ENCODE results near the gene CYP2D6. TPM values are rescaled to one million over a fixed set of nuclear protein-coding genes. Genes with fewer than 3 reads are reported as not detected.
"Not testable (repeated sequence)": the region's sequence is repeated elsewhere in the genome, so short reads cannot be mapped to it uniquely, and the experiment has no call there.

CYP2D6 gene
- polyA plus RNA-seq, 4 donors = 1.8 to 15.9 (median 3.7) TPM

- no peak for DNase-seq (ENCODE audit: low read depth in 4 of 4, low spot score in 3 of 4)
Measured at GRCh38 chr22:42138122-42138770, 7.6 kb upstream of the CYP2D6 start.

- DNase-seq (ENCODE audit: low read depth in 4 of 4, low spot score in 3 of 4) = not testable (repeated sequence)
Measured at GRCh38 chr22:42135688-42136087, 5.1 kb upstream of the CYP2D6 start.

- DNase-seq (ENCODE audit: low read depth in 4 of 4, low spot score in 3 of 4) = no peak
Measured at GRCh38 chr22:42134100-42135020, 3.8 kb upstream of the CYP2D6 start.

DNA sequence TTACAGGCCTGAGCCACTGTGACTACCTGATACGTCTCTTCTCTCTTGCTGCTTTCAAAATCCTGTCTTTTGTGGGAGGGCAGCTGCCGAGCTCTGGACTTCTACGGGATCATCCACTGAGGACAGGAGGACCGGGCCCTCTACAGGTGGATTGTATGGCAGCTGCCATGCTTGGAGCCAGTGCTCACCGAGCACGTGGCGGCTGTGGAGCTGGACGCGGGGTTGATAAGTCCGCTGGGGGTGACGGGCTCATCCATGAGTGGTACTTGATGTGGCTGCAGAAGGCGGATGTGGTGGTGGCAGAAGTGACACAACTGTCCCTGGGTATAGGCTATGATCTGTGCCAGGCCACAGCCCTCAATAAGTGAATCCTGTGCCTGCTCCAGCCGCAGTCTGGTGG, 1.8 kb upstream of the CYP2D6 start:
- no peak for DNase-seq (ENCODE audit: low read depth in 4 of 4, low spot score in 3 of 4)

GRCh38 chr22:42131562-42131961, 952 bp upstream of the CYP2D6 start:
- no peak for DNase-seq (ENCODE audit: low read depth in 4 of 4, low spot score in 3 of 4)

DNA sequence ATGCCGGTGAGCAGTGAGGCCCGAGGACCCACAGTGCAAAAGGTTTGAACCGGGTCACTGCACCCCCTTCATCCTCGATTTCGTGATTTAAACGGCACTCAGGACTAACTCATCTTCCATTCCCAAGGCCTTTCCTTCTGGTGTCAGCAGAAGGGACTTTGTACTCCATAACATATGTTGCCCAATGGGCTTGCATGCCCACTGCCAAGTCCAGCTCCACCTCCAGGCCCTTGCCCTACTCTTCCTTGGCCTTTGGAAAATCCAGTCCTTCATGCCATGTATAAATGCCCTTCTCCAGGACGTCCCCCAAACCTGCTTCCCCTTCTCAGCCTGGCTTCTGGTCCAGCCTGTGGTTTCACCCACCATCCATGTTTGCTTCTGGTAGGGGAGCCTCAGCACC, 428 bp downstream of the CYP2D6 start:
- not testable (repeated sequence) for DNase-seq (ENCODE audit: low read depth in 4 of 4, low spot score in 3 of 4)

DNA sequence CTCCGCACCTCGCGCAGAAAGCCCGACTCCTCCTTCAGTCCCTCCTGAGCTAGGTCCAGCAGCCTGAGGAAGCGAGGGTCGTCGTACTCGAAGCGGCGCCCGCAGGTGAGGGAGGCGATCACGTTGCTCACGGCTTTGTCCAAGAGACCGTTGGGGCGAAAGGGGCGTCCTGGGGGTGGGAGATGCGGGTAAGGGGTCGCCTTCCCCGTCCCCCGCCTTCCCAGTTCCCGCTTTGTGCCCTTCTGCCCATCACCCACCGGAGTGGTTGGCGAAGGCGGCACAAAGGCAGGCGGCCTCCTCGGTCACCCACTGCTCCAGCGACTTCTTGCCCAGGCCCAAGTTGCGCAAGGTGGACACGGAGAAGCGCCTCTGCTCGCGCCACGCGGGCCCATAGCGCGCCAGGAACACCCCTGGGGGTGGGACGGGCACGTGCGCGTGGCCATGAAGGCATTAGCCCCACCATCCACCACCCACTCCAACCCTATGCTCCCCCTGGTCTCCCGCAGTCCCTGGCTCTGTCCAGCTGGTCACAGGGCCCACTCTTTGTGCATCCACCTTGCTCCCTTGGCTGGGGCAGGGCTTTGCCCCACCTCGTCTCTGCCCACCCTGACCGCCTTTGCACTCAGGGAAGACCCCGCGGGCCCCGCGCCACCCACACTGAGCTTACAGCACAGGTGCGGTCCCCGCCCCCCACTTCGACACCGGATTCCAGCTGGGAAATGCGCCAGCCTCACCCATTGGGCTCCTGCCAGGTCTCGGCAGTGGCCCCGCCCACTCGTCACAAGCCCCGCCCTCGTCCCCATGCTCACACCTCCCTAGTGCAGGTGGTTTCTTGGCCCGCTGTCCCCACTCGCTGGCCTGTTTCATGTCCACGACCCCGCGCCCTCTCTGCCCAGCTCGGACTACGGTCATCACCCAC, 1.6 kb downstream of the CYP2D6 start:
- not testable (repeated sequence) for DNase-seq (ENCODE audit: low read depth in 4 of 4, low spot score in 3 of 4)

DNA sequence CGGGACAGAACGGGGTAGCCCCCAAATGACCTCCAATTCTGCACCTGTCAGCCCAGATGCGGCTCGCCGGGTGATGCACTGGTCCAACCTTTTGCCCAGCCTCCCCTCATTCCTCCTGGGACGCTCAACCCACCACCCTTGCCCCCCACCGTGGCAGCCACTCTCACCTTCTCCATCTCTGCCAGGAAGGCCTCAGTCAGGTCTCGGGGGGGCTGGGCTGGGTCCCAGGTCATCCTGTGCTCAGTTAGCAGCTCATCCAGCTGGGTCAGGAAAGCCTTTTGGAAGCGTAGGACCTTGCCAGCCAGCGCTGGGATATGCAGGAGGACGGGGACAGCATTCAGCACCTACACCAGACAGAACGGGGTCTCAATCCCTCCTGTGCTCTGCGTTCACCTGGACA, 2.6 kb downstream of the CYP2D6 start:
- not testable (repeated sequence) for DNase-seq (ENCODE audit: low read depth in 4 of 4, low spot score in 3 of 4)

- DNase-seq (ENCODE audit: low read depth in 4 of 4, low spot score in 3 of 4) = no peak
Measured at GRCh38 chr22:42127606-42128005, 3.0 kb downstream of the CYP2D6 start.

DNA sequence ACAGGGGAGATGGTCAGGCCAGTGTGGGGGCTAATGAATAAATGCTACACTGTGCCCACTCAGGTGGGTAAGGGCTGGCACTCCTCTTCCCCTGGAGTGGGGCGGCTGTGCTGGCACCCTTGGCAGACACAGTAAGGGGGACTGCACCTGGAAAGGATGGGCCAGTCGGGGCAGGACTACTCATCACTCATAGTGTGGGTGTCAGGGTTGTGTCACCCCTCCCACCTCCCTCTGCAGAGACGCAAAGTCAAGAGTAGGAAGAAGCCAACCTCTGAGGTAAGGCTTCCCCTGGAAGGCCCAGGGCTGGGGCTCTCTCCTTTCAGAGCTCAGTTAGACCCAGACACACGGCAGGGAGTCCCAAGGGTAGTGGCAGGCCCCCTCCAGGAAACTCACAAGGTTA, 7.1 kb downstream of the CYP2D6 start:
- not testable (repeated sequence) for DNase-seq (ENCODE audit: low read depth in 4 of 4, low spot score in 3 of 4)

- not testable (repeated sequence) for DNase-seq (ENCODE audit: low read depth in 4 of 4, low spot score in 3 of 4)
Measured at GRCh38 chr22:42120231-42121021, 10.2 kb downstream of the CYP2D6 start.

DNA sequence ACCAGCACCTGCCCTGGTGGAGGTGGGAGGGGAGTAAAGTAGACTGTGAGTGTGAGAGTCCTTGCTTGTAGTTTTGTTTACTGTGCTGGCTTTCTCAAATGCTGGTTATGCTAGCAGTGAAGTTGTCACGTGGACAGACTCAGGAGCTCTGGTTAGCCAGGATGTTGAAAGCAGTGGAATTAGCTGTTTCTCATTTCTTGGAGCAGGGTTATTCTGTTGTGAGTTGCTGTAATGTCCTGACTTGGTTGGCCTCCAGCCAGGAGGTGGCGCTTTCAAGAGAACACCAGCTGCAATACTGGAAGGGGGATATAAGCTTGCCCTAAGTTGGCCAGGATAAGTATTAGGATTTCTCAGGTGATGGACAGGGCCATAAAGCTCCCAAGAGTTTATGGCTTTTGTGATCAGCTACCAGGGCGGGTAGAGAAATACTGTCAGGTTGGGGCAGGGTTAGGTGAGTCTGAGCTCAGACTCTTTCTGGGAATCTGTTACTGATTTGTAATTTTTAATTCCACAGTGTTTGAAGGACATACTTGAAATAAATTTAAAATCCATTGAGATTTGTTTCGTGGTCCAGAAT, 13.7 kb downstream of the CYP2D6 start:
- DNase-seq (ENCODE audit: low read depth in 4 of 4, low spot score in 3 of 4) = no peak

DNA sequence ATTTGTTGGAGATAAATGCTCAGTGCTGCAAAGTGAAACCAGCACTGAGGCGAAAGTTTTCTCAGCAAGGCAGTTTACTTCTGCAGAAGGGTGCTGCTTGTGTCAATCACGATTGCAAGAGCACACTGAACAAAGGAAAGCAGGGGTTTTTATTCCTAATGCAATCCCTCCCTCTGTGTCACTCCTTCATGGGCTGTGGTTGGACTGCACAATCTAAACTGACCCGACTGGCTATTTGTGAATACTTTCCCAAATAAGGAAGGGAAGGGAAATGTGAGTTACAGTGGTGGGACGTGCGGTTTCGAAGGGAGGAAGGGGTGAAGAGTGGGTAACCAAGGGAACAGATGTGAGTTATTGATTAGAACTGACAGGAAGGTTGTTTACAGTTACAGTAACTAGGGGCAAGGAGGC, 15.2 kb downstream of the CYP2D6 start:
- not testable (repeated sequence) for DNase-seq (ENCODE audit: low read depth in 4 of 4, low spot score in 3 of 4)

- no peak for DNase-seq (ENCODE audit: low read depth in 4 of 4, low spot score in 3 of 4)
Measured at GRCh38 chr22:42114721-42115120, 15.9 kb downstream of the CYP2D6 start.

DNA sequence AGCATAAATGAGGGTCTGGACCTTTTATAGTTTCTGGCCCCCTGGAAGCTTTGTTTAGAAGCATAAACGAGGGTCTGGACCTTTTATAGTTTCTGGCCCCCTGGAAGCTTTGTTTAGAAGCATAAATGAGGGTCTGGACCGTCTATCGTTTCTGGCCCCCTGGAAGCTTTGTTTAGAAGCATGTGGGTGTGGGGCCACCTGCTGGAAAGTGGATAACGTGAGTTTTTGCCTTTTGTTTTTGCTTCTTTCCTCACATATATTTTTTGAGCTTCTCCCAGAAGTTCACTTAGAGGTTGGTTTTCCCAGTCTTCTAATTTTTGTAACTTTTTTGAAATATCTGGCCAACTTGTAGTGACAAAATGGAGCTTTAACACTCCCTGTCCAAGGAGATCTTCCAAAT, 17.8 kb downstream of the CYP2D6 start:
- DNase-seq (ENCODE audit: low read depth in 4 of 4, low spot score in 3 of 4) = not testable (repeated sequence)

DNA sequence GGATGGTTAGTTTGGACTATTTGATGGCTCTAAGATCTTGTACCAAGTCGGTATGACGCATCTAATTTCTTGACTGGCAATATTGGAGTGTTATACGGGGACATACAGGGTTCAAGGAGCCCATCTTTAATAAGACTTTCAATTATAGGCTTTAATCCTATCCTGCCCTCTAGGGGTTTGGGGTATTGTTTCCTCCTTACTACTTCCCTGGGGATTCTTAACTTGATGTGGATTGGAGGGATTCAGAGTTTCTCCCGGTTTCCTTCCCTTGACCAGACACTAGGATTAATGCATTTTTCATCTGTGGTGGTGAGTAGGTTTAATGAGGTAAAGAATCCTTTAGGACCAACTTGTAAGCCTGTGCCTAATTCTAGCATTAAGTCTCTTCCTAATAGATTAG, 18.8 kb downstream of the CYP2D6 start:
- no peak for DNase-seq (ENCODE audit: low read depth in 4 of 4, low spot score in 3 of 4)

GRCh38 chr22:42108848-42109247, 21.8 kb downstream of the CYP2D6 start:
- DNase-seq (ENCODE audit: low read depth in 4 of 4, low spot score in 3 of 4) = no peak

- DNase-seq (ENCODE audit: low read depth in 4 of 4, low spot score in 3 of 4) = not testable (repeated sequence)
Measured at GRCh38 chr22:42104332-42104860, 26.2 kb downstream of the CYP2D6 start.

GRCh38 chr22:42101199-42101598, 29.4 kb downstream of the CYP2D6 start:
- no peak for DNase-seq (ENCODE audit: low read depth in 4 of 4, low spot score in 3 of 4)

- DNase-seq (ENCODE audit: low read depth in 4 of 4, low spot score in 3 of 4) = no peak
Measured at GRCh38 chr22:42091455-42091782, 39.2 kb downstream of the CYP2D6 start.
